Smooth muscle cell of the brain vasculature (primary cell): Measurements from ENCODE around the gene DNAJB12.
"Not testable (repeated sequence)": the region's sequence is repeated elsewhere in the genome, so short reads cannot be mapped to it uniquely, and the experiment has no call there.

Source experiments
- DNase-seq: peaks from one replicate; pipeline ENCODE4 v3.0.0-alpha.2; 2012; ENCODE audit warnings: low read depth, low spot score

Gene DNAJB12

GRCh38 chr10:72353965-72354355 is 759 bp downstream of the DNAJB12 start:
- no peak for DNase-seq

- no peak for DNase-seq
Measured at GRCh38 chr10:72353028-72353964, 1.4 kb downstream of the DNAJB12 start.

- no peak for DNase-seq
Measured at GRCh38 chr10:72351479-72351878, 3.2 kb downstream of the DNAJB12 start.

- DNase-seq = no peak
Measured at GRCh38 chr10:72349438-72349837, 5.3 kb downstream of the DNAJB12 start.

- no peak for DNase-seq
Measured at GRCh38 chr10:72348282-72348681, 6.4 kb downstream of the DNAJB12 start.

- not testable (repeated sequence) for DNase-seq
Measured at GRCh38 chr10:72346117-72346516, 8.6 kb downstream of the DNAJB12 start.

GRCh38 chr10:72344932-72345331 is 9.8 kb downstream of the DNAJB12 start:
- no peak for DNase-seq

- no peak for DNase-seq
Measured at GRCh38 chr10:72342911-72343310, 11.8 kb downstream of the DNAJB12 start.

GRCh38 chr10:72340510-72341261 is 14.0 kb downstream of the DNAJB12 start:
- no peak for DNase-seq

GRCh38 chr10:72338180-72338579 is 16.5 kb downstream of the DNAJB12 start:
- DNase-seq = no peak

GRCh38 chr10:72337722-72338121 is 17.0 kb downstream of the DNAJB12 start:
- no peak for DNase-seq

- no peak for DNase-seq
Measured at GRCh38 chr10:72337039-72337629, 17.6 kb downstream of the DNAJB12 start.

- no peak for DNase-seq
Measured at GRCh38 chr10:72336259-72337038, 18.3 kb downstream of the DNAJB12 start.

- DNase-seq = no peak
Measured at GRCh38 chr10:72335394-72336258, 19.1 kb downstream of the DNAJB12 start.

- DNase-seq = peak; percentile 100
Measured at GRCh38 chr10:72334825-72335393, 19.8 kb downstream of the DNAJB12 start.

- no peak for DNase-seq
Measured at GRCh38 chr10:72334196-72334824, 20.4 kb downstream of the DNAJB12 start.

- no peak for DNase-seq
Measured at GRCh38 chr10:72333112-72334015, 21.4 kb downstream of the DNAJB12 start.

- no peak for DNase-seq
Measured at GRCh38 chr10:72332423-72333111, 22.2 kb downstream of the DNAJB12 start.
